HCT116 (cell line): ENCODE measurements around the gene LILRA2. TPM values are rescaled to one million over a fixed set of nuclear protein-coding genes. Genes with fewer than 3 reads are reported as not detected.
A peak's percentile ranks its signal among the peaks of the same experiment; 100 is the strongest.

Source experiments
- ATAC-seq: fragments of 200-7000 bp; cut with Tn5 transposase; 2 replicates; pipeline ENCODE4 v1.9.1; 2020; ENCODE audit warnings: mild to moderate bottlenecking, moderate library complexity
- Bru-seq: library from RNA; stranded (reverse); fragments of 400-500 nt; gene quantifications from one replicate; lab custom pipeline; 2021; lab: Mats Ljungman, UMichigan
- BruChase-seq, 2 experiments: library from RNA; stranded (reverse); fragments of 400-500 nt; gene quantifications; one replicate each; lab custom pipeline; 2021; lab: Mats Ljungman, UMichigan
- BruUV-seq: library from RNA; stranded (reverse); fragments of 400-500 nt; replicated peaks from 2 replicates; lab custom pipeline; 2021; lab: Mats Ljungman, UMichigan
- CTCF ChIA-PET: fragments of 300-600 bp; sonication (Branson Sonifier 250); formaldehyde crosslinking; loops from one replicate; lab custom pipeline; 2021; ENCODE audit warnings: antibody characterized with exemption; lab: Charles Lee
- POLR2A ChIA-PET: fragments of 300-600, 350-600 bp; sonication (Branson Sonifier 250); formaldehyde crosslinking; loops from one replicate; lab custom pipeline; 2021; ENCODE audit warnings: antibody characterized with exemption; lab: Charles Lee
- RAD21 ChIA-PET, 2 experiments: fragments of 300-600 bp; sonication (Branson Sonifier 250); formaldehyde crosslinking; loops; one replicate each; lab custom pipeline; 2023; ENCODE audit warnings: low total read pairs in 2 of 2; ENCODE audit not compliant: uncharacterized antibody in 2 of 2, unreplicated experiment in 2 of 2, low non-redundant PET in 1 of 2; lab: Charles Lee
- DNase-seq: peaks from one replicate; pipeline ENCODE4 v3.0.0-alpha.2; 2010; ENCODE audit warnings: low read depth, low spot score
- H2AFZ ChIP-seq: fragments of 200-600 bp; shearing (Covaris generic), sonication (generic); 2 replicates; pipeline ENCODE4 v1.6.1; 2017; ENCODE audit warnings: low read depth, mixed run types, mixed read lengths, antibody characterized with exemption, low read length; ENCODE audit not compliant: poor library complexity, severe bottlenecking
- H3K27ac ChIP-seq: 2 replicates; pipeline ENCODE4 v1.5.1; 2012; ENCODE audit warnings: low read depth, low read length
- H3K27me3 ChIP-seq: fragments of 200-600 bp; sonication (generic); 2 replicates; pipeline ENCODE4 v1.6.1; 2016; ENCODE audit warnings: mixed run types, low read length, mixed read lengths; ENCODE audit not compliant: insufficient read depth
- H3K36me3 ChIP-seq, 2 experiments: fragments of 200-500 bp in 1 of 2; fragments of 200-600 bp in 1 of 2; sonication (Bioruptor generic) in 1 of 2; sonication (generic) in 1 of 2; 2 replicates each; pipeline versions ENCODE4 v1.5.1 to v1.6.1; 2014 to 2016; ENCODE audit warnings: low read length in 2 of 2, inconsistent platforms in 1 of 2, mixed read lengths in 1 of 2, mixed run types in 1 of 2; ENCODE audit not compliant: insufficient read depth in 2 of 2, control insufficient read depth in 1 of 2
- H3K4me1 ChIP-seq, 2 experiments: fragments of 200-600 bp in 1 of 2; sonication (generic) in 1 of 2; 2 replicates each; pipeline versions ENCODE4 v1.5.1 to v1.6.1; 2012 to 2017; ENCODE audit warnings: low read length in 2 of 2, inconsistent platforms in 1 of 2, mild to moderate bottlenecking in 1 of 2, mixed read lengths in 1 of 2, mixed run types in 1 of 2, moderate library complexity in 1 of 2; ENCODE audit not compliant: insufficient read depth in 2 of 2, control insufficient read depth in 1 of 2
- H3K4me2 ChIP-seq: fragments of 200-600 bp; sonication (generic); 2 replicates; pipeline ENCODE4 v1.6.1; 2017; ENCODE audit warnings: mixed run types, low read length, mixed read lengths
- H3K4me3 ChIP-seq, 2 experiments: fragments of 200-600 bp in 1 of 2; sonication (generic) in 1 of 2; replicated peaks in 1 of 2; 2 replicates each; pipeline ENCODE4 v1.5.1; 2011 to 2016; ENCODE audit warnings: low read length in 2 of 2, control low read depth in 1 of 2, low read depth in 1 of 2, mild to moderate bottlenecking in 1 of 2, mixed read lengths in 1 of 2, mixed run types in 1 of 2
- H3K79me2 ChIP-seq: fragments of 200-600 bp; sonication (generic); 2 replicates; pipeline ENCODE4 v1.6.1; 2017; ENCODE audit warnings: mild to moderate bottlenecking, mixed run types, low read length, moderate library complexity, mixed read lengths; ENCODE audit not compliant: insufficient read depth
- H3K9ac ChIP-seq: fragments of 200-600 bp; sonication (generic); 2 replicates; pipeline ENCODE4 v1.6.1; 2016; ENCODE audit warnings: low read length, mixed read lengths
- H3K9me2 ChIP-seq: fragments of 200-600 bp; sonication (generic), shearing (Covaris generic); 2 replicates; pipeline ENCODE4 v1.6.1; 2017; ENCODE audit warnings: mixed run types, mild to moderate bottlenecking, moderate library complexity; ENCODE audit not compliant: insufficient read depth
- H3K9me3 ChIP-seq, 2 experiments: fragments of 200-500 bp in 1 of 2; fragments of 200-600 bp in 1 of 2; sonication (Bioruptor generic) in 1 of 2; sonication (generic) in 1 of 2; 2 replicates each; pipeline ENCODE4 v1.6.1; 2014 to 2017; ENCODE audit warnings: low read length in 2 of 2, mixed read lengths in 2 of 2, inconsistent platforms in 1 of 2, low read depth in 1 of 2, mild to moderate bottlenecking in 1 of 2, mixed run types in 1 of 2, moderate library complexity in 1 of 2; ENCODE audit not compliant: control insufficient read depth in 1 of 2, insufficient read depth in 1 of 2
- H4K20me1 ChIP-seq: fragments of 200-600 bp; sonication (generic), shearing (Covaris generic); 2 replicates; pipeline ENCODE4 v1.6.1; 2017; ENCODE audit warnings: mixed run types, mild to moderate bottlenecking, moderate library complexity; ENCODE audit not compliant: insufficient read depth
- CEBPB ChIP-seq: IDR thresholded peaks from 2 replicates; pipeline ENCODE4 v1.6.1; 2012; ENCODE audit warnings: low read depth
- ELF1 ChIP-seq: IDR thresholded peaks from 2 replicates; pipeline ENCODE4 v1.6.1; 2012; ENCODE audit warnings: low read depth, borderline replicate concordance
- EZH2 ChIP-seq: fragments of 200-600 bp; sonication (generic); IDR thresholded peaks from 2 replicates; pipeline ENCODE4 v1.6.1; 2017; ENCODE audit warnings: antibody characterized with exemption, mixed run types
- EZH2phosphoT487 ChIP-seq: fragments of 200-600 bp; IDR thresholded peaks from 2 replicates; pipeline ENCODE4 v1.6.1; 2018; ENCODE audit warnings: antibody characterized with exemption, borderline replicate concordance
- FOSL1 ChIP-seq: IDR thresholded peaks from 2 replicates; pipeline ENCODE4 v1.6.1; 2012; ENCODE audit warnings: low read depth
- JUND ChIP-seq: IDR thresholded peaks from 2 replicates; pipeline ENCODE4 v1.6.1; 2012
- POLR2A ChIP-seq: IDR thresholded peaks from 2 replicates; pipeline ENCODE4 v1.7.0; 2011; ENCODE audit warnings: borderline replicate concordance; ENCODE audit not compliant: insufficient read depth, insufficient read length; ENCODE audit errors: extremely low read depth
- POLR2AphosphoS5 ChIP-seq: IDR thresholded peaks from 2 replicates; pipeline ENCODE4 v1.6.1; 2011; ENCODE audit warnings: mild to moderate bottlenecking, low read depth, low read length, moderate library complexity
- RAD21 ChIP-seq: IDR thresholded peaks from 2 replicates; pipeline ENCODE4 v1.6.1; 2012; ENCODE audit warnings: low read depth, mild to moderate bottlenecking
- YY1 ChIP-seq: IDR thresholded peaks from 2 replicates; pipeline ENCODE4 v1.6.1; 2011; ENCODE audit warnings: low read length, low read depth, moderate library complexity, mild to moderate bottlenecking; ENCODE audit not compliant: insufficient replicate concordance; ENCODE audit errors: extremely low read depth
- ZFX ChIP-seq: fragments of 450-650 bp; IDR thresholded peaks from 2 replicates; pipeline ENCODE4 v1.6.1; 2017
- intact Hi-C: fragments of 100-400 bp; cut with micrococcal nuclease; formaldehyde crosslinking; loops from 2 replicates; pipeline ENCODE4 v1.10.0; 2022
- long read RNA-seq: library from polyadenylated mRNA; unstranded; transcript quantifications from one replicate; pipeline ENCODE4 v2.0.0, GENCODE V29; 2021; ENCODE audit not compliant: unreplicated experiment
- polyA plus RNA-seq: library from polyadenylated mRNA; unstranded; fragments of >200 nt; gene quantifications from 2 replicates; pipeline ENCODE4 v1.2.1, GENCODE V29; 2012; ENCODE audit warnings: missing spikeins
- total RNA-seq: library from RNA; stranded (reverse); gene quantifications from one replicate; pipeline ENCODE4 v1.2.1, GENCODE V29; 2021; ENCODE audit not compliant: unreplicated experiment

The LILRA2 gene
- total RNA-seq (not detected), Bru-seq, nascent RNA (not detected), BruChase-seq, experiment 1, labeled RNA remaining after a 6-hour chase (not detected), BruChase-seq, experiment 2, labeled RNA remaining after a 2-hour chase (percentile 10 among the genes with signal in this experiment)
- not detected in 2 replicates for polyA plus RNA-seq
- long read RNA-seq, result 0 reads

GRCh38 chr19:54573330-54573872 is at the start of gene LILRA2:
LILRA2 (plus strand) TSS chr19:54573790; CDS start chr19:54573879, 89 bp downstream.
- POLR2A ChIA-PET, result no interaction called here
- CTCF ChIA-PET, result no interaction called here

GRCh38 chr19:54525636-54526035 is 48.0 kb upstream of the LILRA2 start:
- no TSS peak for BruUV-seq
- no peak overlapping the region for H3K9ac ChIP-seq
- no peaks in the 10 kb centered on the region for H3K36me3 ChIP-seq
- no peak overlapping the region for H3K27ac ChIP-seq
- H3K79me2 ChIP-seq, result no peaks in the 10 kb centered on the region
- RAD21 ChIA-PET, result no interaction called here
- H3K4me1 ChIP-seq, result peaks cover 0 to 7% of the 10 kb centered on the region in 2 experiments; a peak in 2 of 4 replicates
- no peak overlapping the region for H2AFZ ChIP-seq
- no peak overlapping the region for H3K4me2 ChIP-seq
- intact Hi-C loops, result no loop called here
- peaks cover 72% of the 10 kb centered on the region for H3K27me3 ChIP-seq
- ATAC-seq, result no peak
- H3K9me3 ChIP-seq, result no peaks in the 10 kb centered on the region
- TF ChIP-seq EZH2, result no peak
- TF ChIP-seq JUND, result no peak
- no peak for TF ChIP-seq YY1
- TF ChIP-seq EZH2phosphoT487, result no peak
- TF ChIP-seq ELF1, result no peak
- TF ChIP-seq RAD21, result no peak
- TF ChIP-seq ZFX, result no peak
- TF ChIP-seq, all 23 proteins: peak for 0
- Histone ChIP-seq H3K4me3 (no peak overlapping the region), H4K20me1 (no peaks in the 10 kb centered on the region), H3K9me2 (no peaks in the 10 kb centered on the region)
- no peak for DNase-seq
- ChIA-PET CTCF (no interaction called here), POLR2A (no interaction called here)

More at GRCh38 chr19:54573330-54573872, at the start of gene LILRA2:
- Histone ChIP-seq H3K4me1 (no peaks in the 10 kb centered on the region), H3K79me2 (no peaks in the 10 kb centered on the region), H2AFZ (no peak within 1 kb of the TSS), H4K20me1 (no peaks in the 10 kb centered on the region), H3K9me3 (no peaks in the 10 kb centered on the region), H3K4me2 (no peak within 1 kb of the TSS), H3K27ac (no peak within 1 kb of the TSS), H3K36me3 (no peaks in the 10 kb centered on the region), H3K9ac (no peak within 1 kb of the TSS), H3K9me2 (no peaks in the 10 kb centered on the region), H3K4me3 (no peak within 1 kb of the TSS), H3K27me3 (peaks cover 50% of the 10 kb centered on the region)
- RAD21 ChIA-PET, result no interaction called here
- no TSS peak for BruUV-seq
- no peak for DNase-seq
- ATAC-seq, result no peak
- no peak for TF ChIP-seq CEBPB
- TF ChIP-seq POLR2AphosphoS5, result no peak
- TF ChIP-seq FOSL1, result no peak
- no peak for TF ChIP-seq POLR2A
- intact Hi-C loops, result no loop called here
